ENCODE data around the gene INS.

INS gene

DNA sequence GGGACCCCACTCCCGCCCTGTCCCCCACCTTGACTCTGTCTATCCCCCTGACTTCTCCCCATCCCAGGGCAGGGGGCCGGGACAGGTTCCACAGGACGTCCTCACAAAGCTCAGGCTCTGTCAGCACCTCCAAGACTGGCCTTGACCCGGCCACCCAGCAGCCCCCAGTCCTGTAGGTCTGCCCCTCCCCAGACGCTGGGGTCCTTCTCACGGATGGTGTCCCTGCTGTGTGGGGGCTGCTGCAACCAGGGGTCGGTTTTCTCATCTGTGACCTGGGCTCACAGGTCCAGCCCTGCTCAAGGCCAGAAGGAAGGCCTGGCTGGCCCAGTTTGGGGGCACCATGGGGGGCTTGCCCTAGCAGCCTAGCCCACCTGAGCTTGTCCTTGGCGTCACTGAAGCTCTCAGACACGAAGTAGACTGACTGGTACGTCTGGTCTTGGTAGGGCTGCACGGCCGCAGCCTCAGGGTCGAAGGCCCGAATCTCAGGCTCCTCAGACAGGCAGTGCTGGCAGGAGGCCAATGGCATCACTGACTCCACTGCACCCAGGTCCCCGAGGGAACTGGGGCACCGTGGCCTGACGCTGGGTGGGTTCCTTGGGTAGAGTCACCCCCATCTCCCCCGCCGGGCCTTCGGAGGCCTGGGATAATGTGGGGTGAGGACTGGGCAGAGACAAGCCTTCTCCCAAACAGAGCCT is 4.0 kb upstream of the INS start:
- DNase-seq: no peak

- no peak for DNase-seq
Measured at GRCh38 chr11:2164081-2164480, 3.1 kb upstream of the INS start.

GRCh38 chr11:2163428-2163978 is 2.5 kb upstream of the INS start:
- DNase-seq: no peak

GRCh38 chr11:2159536-2160413 is 1.2 kb downstream of the INS start:
- no peak for DNase-seq

DNA sequence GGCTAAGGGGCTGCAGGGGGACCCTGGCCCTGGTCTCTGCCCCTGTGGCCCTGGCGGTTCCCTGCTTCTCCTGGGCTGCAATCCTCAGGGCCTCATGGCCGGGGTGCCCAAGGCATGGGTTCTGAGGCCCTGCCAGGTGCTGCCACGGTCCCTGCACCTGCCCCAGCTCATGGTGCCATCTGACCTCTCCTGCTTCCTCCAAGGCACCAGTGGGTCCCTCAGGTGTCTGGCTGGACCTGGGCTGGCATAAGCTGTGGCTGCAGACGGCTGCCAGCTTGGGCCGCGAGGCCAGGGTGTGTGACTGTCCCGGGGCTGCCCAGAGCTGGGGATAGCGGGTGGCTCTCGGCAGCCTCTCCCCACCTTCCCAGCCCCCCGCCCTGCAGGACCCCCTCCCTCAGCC is 2.0 kb downstream of the INS start:
- DNase-seq: no peak

DNA sequence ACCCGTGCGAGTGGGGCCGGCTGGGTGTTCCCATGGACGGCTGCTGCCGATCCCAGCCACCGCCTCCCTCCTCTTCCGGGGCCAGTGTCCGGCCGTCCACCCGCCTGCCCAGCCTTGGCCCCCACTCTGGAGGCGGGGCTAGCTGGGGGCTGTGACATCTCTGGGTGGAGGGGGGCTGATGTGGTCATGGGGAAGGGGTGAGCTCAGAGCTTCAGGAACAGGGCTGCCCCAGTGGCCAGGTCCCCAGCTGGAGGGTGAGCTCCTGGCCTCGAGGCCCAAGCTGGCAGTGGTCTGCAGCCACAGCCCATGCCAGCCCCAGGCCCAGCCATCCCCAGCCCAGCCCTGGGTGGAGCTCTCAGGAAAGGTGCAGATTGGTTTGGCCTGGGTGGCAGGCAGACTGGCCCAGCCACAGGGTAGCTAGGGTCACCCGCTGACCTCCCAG is 2.7 kb downstream of the INS start:
- DNase-seq: no peak

DNA sequence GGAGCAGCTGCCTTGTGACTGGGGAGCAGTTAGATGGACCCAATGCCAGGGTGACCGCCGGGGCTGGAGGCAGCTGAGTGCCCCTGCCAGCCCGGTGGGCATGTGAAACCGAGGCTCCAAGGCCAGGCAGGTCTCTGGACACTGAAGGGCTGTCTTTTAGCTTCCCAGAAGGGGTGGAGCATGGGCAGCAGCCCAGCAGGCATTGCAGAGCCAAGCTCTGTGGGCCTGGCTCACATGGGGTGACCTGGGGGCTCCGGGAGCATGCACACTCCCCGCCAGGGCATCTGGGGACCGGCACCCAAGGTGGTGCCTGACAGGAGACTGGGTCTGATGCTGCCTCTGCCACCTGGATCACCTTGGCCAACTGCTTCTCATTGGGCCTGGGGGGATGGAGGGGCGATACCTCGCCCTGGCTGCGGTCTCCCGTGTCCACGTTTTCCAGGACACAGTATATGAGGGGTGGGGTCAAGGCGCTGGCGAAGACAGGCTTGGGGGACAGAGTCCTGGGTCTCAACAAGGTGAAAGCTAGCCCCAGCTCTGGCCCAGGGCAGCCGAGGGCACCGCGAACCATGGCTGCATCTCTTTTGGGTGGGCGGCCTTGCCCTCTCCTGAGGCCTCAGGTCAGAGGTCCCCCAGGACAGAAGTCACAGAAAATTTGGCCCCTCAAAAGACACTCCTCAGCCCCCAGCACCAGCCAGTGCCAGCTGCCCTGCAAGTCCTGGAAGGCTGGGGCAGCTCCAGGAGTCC is 3.5 kb downstream of the INS start:
- DNase-seq: no peak

- peak; percentile 56 for DNase-seq
Measured at GRCh38 chr11:2156416-2157182, 4.4 kb downstream of the INS start.

DNA sequence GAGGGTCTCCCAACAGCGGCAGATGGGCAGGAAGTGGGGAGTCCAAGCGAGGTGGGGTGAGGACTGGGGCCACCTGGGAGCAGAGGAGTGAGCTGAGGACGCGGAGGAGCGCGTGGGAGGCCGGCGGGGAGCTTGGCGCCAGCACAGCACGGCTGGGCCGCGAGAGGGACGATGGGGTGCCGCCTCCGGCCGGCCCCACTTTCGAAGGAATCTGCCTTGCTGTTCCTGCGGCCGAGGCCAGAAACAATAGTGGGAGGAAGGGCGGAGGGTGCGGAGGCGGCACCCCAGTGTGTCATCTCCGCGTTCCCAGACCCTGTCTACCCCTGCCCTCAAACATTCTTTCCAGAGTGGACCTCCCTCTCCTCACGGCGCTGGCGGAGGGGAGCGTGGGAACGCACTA is 5.5 kb downstream of the INS start:
- DNase-seq: no peak

GRCh38 chr11:2154889-2155288 is 6.1 kb downstream of the INS start:
- DNase-seq: no peak

GRCh38 chr11:2154195-2154585 is 6.8 kb downstream of the INS start:
- no peak for DNase-seq

DNA sequence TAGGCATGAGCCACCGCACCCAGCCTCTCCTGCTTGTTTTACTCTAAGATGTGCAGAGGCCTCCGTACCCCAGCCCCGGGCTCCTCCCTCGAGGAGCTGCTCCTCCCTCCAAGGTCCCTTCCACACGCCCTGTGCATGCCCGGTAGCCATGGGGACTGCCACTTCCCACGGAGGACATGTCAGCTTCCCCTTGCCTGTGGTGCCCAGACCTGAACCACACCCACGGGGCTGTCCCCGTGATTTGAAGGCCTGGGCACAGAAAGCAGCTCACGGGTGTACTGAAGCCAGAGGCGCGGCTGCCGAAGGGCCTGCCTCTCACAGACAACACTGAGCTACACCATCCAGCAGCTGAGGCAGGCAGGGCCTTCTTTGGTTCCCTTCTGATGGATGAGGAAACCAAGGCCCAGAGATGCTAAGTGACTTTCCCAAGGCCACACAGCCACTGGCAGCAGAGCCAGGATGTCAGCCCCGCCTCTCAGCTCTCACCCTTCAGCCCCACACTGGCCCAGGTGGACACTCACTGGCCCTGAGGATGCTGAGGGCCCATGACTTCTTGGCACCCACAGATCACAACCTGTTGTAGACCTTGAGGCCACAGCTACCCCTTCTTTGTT is 7.3 kb downstream of the INS start:
- DNase-seq: no peak

DNA sequence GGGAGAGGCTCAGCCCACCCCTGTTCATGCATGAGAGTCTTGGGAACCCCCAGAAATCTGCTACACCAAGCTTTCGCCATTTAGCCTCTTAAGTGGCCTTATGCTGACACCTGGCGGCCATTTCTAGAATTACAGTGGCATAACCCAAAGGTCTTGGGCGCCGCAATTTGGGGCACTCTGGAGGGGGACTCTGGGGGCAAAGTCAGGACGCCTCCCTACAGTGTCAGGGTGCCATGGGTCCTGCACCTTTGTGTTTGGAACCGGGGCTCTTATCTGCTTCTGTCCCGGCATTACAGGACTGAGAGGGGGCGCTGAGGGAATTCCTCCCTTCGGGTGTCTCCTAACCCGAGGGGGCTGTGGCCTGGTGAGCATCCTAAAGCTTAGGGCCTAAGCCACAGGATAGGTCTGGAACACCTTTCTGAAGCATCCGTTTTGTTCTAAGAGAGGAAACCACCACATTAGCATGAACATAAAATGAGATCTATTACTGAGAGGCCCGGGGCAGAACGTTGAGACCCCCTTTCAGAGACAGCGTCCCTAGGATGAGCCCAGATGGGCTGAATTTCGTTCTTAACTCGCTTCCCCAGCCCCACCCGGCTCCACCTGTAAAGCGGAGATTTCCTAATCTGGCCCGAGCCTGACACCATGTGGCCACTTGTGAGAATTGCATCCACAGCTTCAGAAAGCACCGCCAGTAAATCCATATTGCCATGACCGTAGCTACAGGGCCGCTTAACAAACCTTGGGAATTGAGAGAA is 9.3 kb downstream of the INS start:
- peak; percentile 78 for DNase-seq

DNA sequence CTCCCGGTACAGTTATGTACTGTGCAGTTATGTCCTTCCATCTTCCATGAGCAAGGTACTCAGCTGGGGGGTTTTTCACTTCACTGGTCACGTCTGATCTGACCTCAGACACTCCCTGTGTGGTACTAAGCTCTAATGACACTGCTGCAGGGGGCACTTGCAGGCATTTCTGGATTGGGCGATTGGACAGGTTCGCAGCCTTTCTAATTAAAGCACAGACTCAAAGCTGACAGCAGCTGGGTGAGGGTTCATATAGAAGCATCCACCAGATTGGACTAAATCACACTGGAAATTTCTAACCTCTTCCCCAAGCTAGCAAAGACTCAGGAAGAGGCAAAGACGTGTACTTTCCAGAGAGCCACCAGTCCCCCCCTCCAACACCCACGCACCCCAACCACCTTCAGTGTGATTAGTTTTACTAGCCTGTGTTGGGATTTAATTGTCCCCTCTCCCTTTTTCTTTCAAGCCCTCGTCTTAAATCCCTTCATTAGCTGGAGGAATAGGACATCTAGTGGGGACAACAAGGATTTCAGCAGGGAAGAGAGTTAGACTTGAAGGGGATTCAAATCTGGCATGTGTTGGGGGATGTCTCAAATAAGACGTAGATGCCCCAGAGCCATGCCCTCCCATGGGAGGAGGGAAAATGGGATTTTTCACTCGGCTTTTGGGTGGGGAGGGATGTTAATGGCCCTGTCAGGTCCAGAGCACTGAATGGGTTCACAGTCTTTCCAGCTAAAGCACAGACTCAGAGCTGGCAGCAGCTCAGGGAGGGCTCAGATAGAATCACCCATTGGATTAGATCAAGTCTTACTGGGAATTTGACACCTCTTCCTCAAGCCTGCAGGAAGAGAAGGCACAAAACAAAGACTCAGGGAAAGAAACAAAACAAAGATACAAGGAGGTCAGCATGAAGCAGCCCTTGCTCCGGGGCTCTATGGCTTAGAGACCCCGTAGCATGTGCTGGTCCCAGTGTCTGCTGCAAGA is 10.9 kb downstream of the INS start:
- peak; percentile 36 for DNase-seq

GRCh38 chr11:2149460-2149859 is 11.5 kb downstream of the INS start:
- DNase-seq: no peak

DNA sequence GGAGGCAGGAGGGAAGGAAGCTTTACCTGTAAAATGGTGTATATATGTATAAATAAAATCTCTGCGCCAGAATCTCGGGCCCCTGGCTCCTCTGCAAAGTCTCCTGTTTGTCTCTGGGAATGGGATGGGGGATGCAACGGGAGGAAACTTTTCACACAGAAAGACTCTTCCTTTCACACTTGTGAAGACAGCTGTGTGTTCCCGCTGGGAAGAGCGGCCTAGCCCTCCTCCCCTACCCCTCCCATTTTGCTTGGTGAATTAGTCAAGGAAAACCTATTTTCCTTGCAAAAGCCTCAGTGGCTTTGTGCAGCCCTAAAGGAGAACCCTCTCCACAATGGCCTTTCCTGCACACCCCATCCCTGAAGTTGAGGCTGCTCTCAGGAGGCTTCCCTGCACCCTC is 12.4 kb downstream of the INS start:
- no peak for DNase-seq

DNA sequence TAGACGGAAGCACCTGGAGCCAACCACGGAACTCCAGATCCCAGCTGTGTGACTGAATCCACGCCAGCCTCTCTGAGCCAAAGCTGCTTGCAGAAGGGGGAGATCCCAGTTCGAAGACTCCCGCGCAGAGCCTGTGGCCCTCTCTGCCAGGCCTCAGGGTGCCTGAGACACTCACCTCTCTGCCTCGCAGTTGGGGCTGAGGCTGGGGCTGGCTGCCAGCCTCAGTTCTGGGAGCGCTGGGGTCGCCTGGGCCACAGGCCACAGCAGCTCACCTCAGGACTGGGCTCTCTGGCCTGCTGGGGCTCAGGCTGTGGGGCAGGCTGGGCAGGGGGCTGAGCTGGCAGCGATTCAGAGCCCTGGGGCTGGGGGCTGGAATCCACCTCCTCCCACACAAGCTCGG is 13.6 kb downstream of the INS start:
- no peak for DNase-seq

DNA sequence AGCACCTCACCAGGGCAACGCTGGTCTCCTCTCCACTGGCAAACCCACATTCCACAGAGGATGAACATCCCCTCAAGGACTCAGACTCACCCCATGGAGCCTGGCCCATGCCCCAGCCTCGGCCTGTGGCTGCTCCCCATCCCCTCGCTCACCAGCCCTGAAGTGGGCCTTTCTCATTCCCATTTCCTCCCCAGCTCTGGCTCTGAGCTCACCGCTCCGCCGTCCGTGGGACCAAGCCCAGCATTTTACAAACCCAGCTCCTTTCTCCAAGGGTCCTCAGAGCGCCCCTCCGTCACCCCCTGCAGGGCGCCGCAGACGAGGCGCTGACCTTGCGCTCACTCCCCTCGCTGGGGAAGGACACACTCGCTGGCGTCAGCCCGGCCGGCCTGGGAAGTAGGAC is 15.0 kb downstream of the INS start:
- DNase-seq: no peak

- no peak for DNase-seq
Measured at GRCh38 chr11:2144544-2145248, 16.3 kb downstream of the INS start.

Measured in NCI-H82 (cell line).